ENCODE results near the gene COL4A1.

Gene COL4A1

DNA sequence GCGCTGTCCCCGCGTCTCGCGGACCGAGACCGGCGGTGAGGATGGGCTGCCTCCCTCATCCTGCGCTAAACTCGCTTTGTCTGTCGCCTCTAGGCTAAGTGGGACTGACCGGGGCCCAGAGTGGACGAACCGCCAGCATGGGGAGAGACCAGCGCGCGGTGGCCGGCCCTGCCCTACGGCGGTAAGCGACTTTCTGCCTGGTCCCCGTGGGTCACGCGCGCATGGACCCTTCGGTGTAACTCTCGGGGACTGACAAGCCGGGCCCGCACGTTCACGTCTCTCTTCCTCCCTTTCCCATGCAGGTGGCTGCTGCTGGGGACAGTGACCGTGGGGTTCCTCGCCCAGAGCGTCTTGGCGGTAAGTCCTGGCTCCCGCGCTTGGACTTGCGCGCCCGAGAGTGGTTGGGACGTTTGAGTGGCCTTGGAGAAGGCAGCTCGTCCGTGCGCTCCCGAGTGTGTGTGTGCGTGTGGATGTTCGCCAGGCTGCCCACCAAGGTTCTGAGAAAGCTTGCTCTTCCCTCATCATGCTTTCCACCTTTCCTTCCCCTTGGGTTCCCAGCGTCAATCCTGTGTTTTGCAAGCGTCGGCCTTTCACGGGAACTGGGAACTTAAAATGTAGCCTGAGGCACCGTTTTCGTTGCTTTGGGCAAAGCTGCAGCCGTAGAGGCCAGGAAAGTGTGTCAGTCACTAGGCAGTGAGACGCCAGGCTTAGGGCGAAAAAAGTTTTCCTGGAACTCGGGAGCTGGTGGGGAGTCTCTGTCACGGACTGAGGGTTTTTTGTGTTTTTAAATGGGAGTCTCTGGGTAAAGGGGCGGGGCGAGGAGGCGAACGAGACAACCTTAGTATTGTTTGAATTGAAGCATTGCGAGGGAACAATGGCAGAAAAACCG is 1.1 kb upstream of the COL4A1 start:
- no peak for DNase-seq (ENCODE audit: low read depth)
- TF ChIP-seq, protein P1, sequence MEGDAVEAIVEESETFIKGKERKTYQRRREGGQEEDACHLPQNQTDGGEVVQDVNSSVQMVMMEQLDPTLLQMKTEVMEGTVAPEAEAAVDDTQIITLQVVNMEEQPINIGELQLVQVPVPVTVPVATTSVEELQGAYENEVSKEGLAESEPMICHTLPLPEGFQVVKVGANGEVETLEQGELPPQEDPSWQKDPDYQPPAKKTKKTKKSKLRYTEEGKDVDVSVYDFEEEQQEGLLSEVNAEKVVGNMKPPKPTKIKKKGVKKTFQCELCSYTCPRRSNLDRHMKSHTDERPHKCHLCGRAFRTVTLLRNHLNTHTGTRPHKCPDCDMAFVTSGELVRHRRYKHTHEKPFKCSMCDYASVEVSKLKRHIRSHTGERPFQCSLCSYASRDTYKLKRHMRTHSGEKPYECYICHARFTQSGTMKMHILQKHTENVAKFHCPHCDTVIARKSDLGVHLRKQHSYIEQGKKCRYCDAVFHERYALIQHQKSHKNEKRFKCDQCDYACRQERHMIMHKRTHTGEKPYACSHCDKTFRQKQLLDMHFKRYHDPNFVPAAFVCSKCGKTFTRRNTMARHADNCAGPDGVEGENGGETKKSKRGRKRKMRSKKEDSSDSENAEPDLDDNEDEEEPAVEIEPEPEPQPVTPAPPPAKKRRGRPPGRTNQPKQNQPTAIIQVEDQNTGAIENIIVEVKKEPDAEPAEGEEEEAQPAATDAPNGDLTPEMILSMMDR (IDR thresholded peaks at IDR 0.05; ENCODE audit: control insufficient read depth, extremely low read depth, insufficient read depth), result no peak
- no peak overlapping the region for H3K4me3 ChIP-seq (ENCODE audit: low read depth, low read length)

DNA sequence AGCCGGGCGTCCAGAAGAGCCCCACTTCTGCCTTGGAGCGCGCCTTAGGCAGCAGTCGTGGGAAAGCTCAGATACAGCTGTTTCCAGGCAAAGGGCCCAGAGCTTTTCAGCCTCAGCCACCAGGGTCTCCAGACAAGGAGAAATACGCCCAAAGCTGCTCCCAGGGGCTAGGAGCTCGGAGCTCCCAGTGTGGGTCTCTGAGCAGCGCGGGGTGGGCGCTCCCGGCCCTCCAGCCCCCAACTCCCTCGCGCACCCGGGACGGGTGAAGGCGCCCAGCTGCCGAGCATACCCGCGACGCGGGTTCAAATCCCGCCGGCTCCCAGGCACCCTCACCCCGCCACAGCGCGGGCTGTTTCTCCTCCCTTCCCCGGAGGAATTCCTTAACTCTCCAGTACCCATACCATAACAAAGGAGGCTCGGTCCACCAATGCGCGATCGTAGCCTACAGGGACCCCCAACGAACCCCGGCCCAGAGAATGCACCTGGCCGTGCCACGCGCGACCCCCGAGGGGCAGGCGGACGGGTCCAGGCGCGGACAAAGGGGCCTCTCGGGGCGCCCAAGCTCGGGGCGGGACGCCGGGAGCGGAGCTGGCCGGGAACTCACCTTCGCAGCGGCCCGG is 507 bp downstream of the COL4A1 start:
- no peak for DNase-seq (ENCODE audit: low read depth)
- H3K4me3 ChIP-seq (ENCODE audit: low read depth, low read length), result no peak overlapping the region
- TF ChIP-seq, protein P1 (IDR thresholded peaks at IDR 0.05; ENCODE audit: control insufficient read depth, extremely low read depth, insufficient read depth), result no peak

DNA sequence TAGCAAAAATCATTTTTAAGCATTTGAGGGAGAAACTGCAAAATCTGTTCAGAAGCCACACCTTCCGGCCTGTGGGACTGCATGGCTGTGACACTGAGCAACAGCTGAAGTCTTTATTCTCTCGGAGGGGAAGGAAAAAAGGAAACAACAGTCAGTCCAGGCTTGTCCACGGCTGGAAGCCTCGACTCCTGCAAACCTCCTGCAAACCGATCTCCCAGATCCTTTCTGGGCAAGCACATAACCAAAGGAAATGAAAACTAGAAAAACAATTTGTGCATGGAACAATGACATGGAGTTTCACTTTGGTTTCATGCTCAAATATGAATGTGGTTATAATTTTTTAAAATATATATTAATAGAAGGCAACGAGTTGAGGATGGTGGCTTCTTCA is 1.0 kb downstream of the COL4A1 start:
- TF ChIP-seq, protein P1 (IDR thresholded peaks at IDR 0.05; ENCODE audit: control insufficient read depth, extremely low read depth, insufficient read depth), result no peak
- no peak for DNase-seq (ENCODE audit: low read depth)
- no peak overlapping the region for H3K4me3 ChIP-seq (ENCODE audit: low read depth, low read length)

DNA sequence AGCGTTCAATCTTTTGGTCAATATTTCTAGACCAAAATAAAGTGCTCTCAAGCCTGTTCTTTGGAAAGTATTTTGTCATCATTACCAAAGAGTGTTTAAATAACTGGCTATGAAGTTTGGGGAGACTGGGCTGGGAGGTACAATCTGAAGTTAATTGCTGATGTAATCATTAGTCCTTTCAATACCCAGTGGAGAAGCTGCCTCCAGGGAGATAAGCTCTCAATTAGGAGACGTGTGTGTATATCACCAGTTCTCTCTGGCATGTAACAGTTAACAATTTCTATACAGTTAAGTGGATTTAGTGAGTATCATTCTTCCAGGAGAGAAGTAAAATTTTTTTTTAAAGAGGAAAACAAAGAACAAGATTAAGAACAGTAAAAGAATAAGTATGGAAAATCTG is 1.4 kb downstream of the COL4A1 start:
- DNase-seq (ENCODE audit: low read depth), result no peak
- no peak overlapping the region for H3K4me3 ChIP-seq (ENCODE audit: low read depth, low read length)
- TF ChIP-seq, protein P1 (IDR thresholded peaks at IDR 0.05; ENCODE audit: control insufficient read depth, extremely low read depth, insufficient read depth), result no peak

DNA sequence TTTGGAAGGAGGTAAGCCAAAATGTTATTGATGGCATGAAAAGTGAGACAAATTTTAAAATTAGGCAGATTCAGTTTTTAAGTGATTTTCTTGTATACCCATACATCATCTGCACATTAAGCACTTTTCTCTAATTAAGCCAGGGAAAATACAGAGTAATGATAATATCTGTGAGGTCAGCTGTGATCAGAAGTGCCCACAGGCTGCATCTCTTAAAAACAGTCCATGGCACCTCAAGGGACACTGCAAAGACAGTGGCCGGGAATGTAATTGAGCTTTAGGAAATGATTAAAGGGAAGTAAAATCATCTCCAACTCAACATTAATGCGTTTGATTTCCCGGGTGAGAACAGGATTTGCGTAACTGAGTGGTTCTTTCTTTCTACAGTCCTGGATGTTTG is 2.0 kb downstream of the COL4A1 start:
- H3K4me3 ChIP-seq (ENCODE audit: low read depth, low read length), result no peak overlapping the region
- DNase-seq (ENCODE audit: low read depth), result no peak

DNA sequence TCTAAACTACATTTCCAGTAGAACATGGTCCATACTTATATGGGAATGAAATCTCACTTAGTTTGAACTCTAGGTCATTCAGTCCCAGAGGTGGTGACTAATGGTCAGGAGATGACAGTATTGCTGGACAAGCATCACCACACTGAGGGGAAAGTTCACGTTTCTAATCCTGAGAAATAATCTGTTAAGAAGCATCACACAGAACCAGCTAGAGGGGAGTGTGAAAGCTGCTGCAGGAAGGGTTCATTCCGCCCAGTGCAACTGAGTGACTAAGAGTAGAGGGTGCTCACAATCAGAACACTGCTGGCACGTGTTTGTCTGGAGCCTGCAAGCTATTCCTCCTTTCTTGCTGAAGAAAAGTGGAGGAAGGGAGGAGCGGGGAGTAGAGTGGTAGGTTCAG is 2.7 kb downstream of the COL4A1 start:
- no peak overlapping the region for H3K4me3 ChIP-seq (ENCODE audit: low read depth, low read length)
- DNase-seq (ENCODE audit: low read depth), result no peak
- TF ChIP-seq, protein P1 (IDR thresholded peaks at IDR 0.05; ENCODE audit: control insufficient read depth, extremely low read depth, insufficient read depth), result no peak

More for the DNA sequence above, 2.0 kb downstream of the COL4A1 start:
- TF ChIP-seq, protein P1 (IDR thresholded peaks at IDR 0.05; ENCODE audit: control insufficient read depth, extremely low read depth, insufficient read depth), result no peak
